Activated naive CD4-positive, alpha-beta T cell treated with anti-CD3 and anti-CD28 coated beads, Interleukin-2, amount 50 U/mL, for 72 hours (primary cell): Measurements from ENCODE around the gene TRAF3. TPM values are rescaled to one million over a fixed set of nuclear protein-coding genes. Genes with fewer than 3 reads are reported as not detected.

Experiments
- total RNA-seq, 2 donors: library from RNA; stranded (reverse); gene quantifications; one replicate each; pipeline ENCODE4 v1.2.3, GENCODE V29; 2022

The TRAF3 gene
- total RNA-seq, 2 donors from 2014 or later = 54.9 to 97.0 TPM

Other genes starting within 250 kb of the TRAF3 start
- 10 to 100 TPM; 22.6 to 23.7 TPM for gene RCOR1, start 184.8 kb upstream of the TRAF3 start, total RNA-seq
- gene AMN, start 145.2 kb downstream of the TRAF3 start, total RNA-seq = under 1 TPM; 0.30 to 0.49 TPM